Lung (tissue), 12 donors: ENCODE measurements around the gene ZNF121. TPM values are rescaled to one million over a fixed set of nuclear protein-coding genes. Genes with fewer than 3 reads are reported as not detected.

Source experiments
- ATAC-seq: fragments of 200-7000 bp; cut with Tn5 transposase; one replicate; pipeline ENCODE4 v1.9.1; 2020; ENCODE audit warnings: moderate number of reproducible peaks; ENCODE audit not compliant: insufficient read depth, low FRiP score
- DNase-seq, 3 donors: peaks; one replicate each; pipeline ENCODE4 v3.0.0-alpha.2; 2013 to 2017
- H3K27ac ChIP-seq, 2 donors: one replicate each; pipeline ENCODE4 v1.5.1; 2013; ENCODE audit warnings: mild to moderate bottlenecking in 2 of 2, moderate library complexity in 2 of 2, control low read depth in 1 of 2, inconsistent platforms in 1 of 2, low read depth in 1 of 2, low read length in 1 of 2
- H3K27me3 ChIP-seq, 3 donors: one replicate each; pipeline ENCODE4 v1.5.1; 2013; ENCODE audit warnings: low read length in 2 of 3; ENCODE audit not compliant: control insufficient read depth in 3 of 3, insufficient read depth in 3 of 3
- H3K36me3 ChIP-seq, 4 donors: one replicate each; pipeline ENCODE4 v1.5.1; 2013; ENCODE audit warnings: low read length in 4 of 4, mild to moderate bottlenecking in 1 of 4, moderate library complexity in 1 of 4; ENCODE audit not compliant: control insufficient read depth in 4 of 4, insufficient read depth in 4 of 4
- H3K4me1 ChIP-seq, 5 donors: one replicate each; pipeline ENCODE4 v1.5.1; 2013; ENCODE audit warnings: low read length in 5 of 5, mild to moderate bottlenecking in 2 of 5, moderate library complexity in 1 of 5; ENCODE audit not compliant: control insufficient read depth in 5 of 5, insufficient read depth in 5 of 5
- H3K4me3 ChIP-seq: one replicate; pipeline ENCODE4 v1.5.1; 2013; ENCODE audit warnings: mild to moderate bottlenecking, control low read depth, moderate library complexity
- H3K9ac ChIP-seq, 2 donors: one replicate each; pipeline ENCODE4 v1.5.1; 2013; ENCODE audit warnings: low read length in 2 of 2, control low read depth in 1 of 2; ENCODE audit not compliant: insufficient read depth in 1 of 2
- H3K9me3 ChIP-seq, 4 donors: one replicate each; pipeline ENCODE4 v1.5.1; 2013; ENCODE audit warnings: low read length in 3 of 4, mild to moderate bottlenecking in 1 of 4, moderate library complexity in 1 of 4; ENCODE audit not compliant: control insufficient read depth in 4 of 4, insufficient read depth in 3 of 4
- CTCF ChIP-seq: IDR thresholded peaks from 2 replicates; pipeline ENCODE4 v1.5.1; 2012; ENCODE audit warnings: mild to moderate bottlenecking; ENCODE audit errors: control extremely low read depth, extremely low read depth
- WGBS, 2 donors: extraction: QIAGEN DNeasy Blood & Tissue Kit; methylation state at CpG; one replicate each; pipeline ENCODE4 v1.1.7; 2013; 5-methylcytosine and 5-hydroxymethylcytosine counted together
- polyA plus RNA-seq, 2 donors: library from polyadenylated mRNA; stranded (reverse); fragments of 200-250 nt; gene quantifications; one replicate each; pipeline ENCODE4 v1.2.1, GENCODE V29; 2013
- total RNA-seq, 2 donors: library from RNA; depleted of rRNA in 1 of 2; stranded (reverse); fragments of >200 nt in 1 of 2; gene quantifications; one replicate each; pipeline ENCODE4 v1.2.1, GENCODE V29; 2014 to 2021
- donor health status: control.
- donor health status: control.
- donor health status: Bipolar disorder and iron deficiency.
- donor health status: healthy.
- donor health status: DM: yes; HTN: yes; CAD: no.

Gene ZNF121
- total and polyA plus RNA-seq, 4 donors = 4.7 to 49.3 (median 17.6) TPM

- no peak overlapping the region for H3K4me3 ChIP-seq
- H3K9ac ChIP-seq = no peak overlapping the region
- ATAC-seq = no peak
- H3K4me1 ChIP-seq = no peaks in the 10 kb centered on the region
- no peak overlapping the region for H3K27ac ChIP-seq
- H3K36me3 ChIP-seq = peaks cover 8 to 49% (median 39%) of the 10 kb centered on the region in 4 donors
- no peak for DNase-seq
- peaks cover 0 to 2% (median 0%) of the 10 kb centered on the region in 3 donors for H3K27me3 ChIP-seq
- no peak for TF ChIP-seq CTCF
- 95 to 98% methylated on average over 1 of the region's 1 CpG for WGBS, 2 donors
- peaks cover 19 to 60% (median 54%) of the 10 kb centered on the region in 4 donors for H3K9me3 ChIP-seq
Measured at GRCh38 chr19:9523885-9524474, 60.3 kb downstream of the ZNF121 start.

Other genes with a start within 250 kb of the ZNF121 start
- 10 to 100 TPM in 1 of 2 donors, 1 to 10 TPM in 1; 1.7 to 11.5 TPM for gene ZNF177, start 221.5 kb downstream of the ZNF121 start, total RNA-seq
- 1 to 10 TPM in 1 of 2 donors, under 1 TPM in 1; 1.00 to 1.6 TPM for gene ZNF177, start 221.5 kb downstream of the ZNF121 start, polyA plus RNA-seq
- gene ZNF266, start 148.9 kb downstream of the ZNF121 start, total RNA-seq = 10 to 100 TPM; 22.2 to 33.8 TPM
- 10 to 100 TPM; 17.3 to 24.9 TPM for gene ZNF266, start 148.9 kb downstream of the ZNF121 start, polyA plus RNA-seq
- not detected for gene ZNF560, start 85.9 kb downstream of the ZNF121 start, total RNA-seq
- under 1 TPM; 0.05 to 0.24 TPM for gene ZNF560, start 85.9 kb downstream of the ZNF121 start, polyA plus RNA-seq
- gene ZNF426, start 45.9 kb downstream of the ZNF121 start, total RNA-seq = 10 to 100 TPM; 14.8 to 24.0 TPM
- gene ZNF426, start 45.9 kb downstream of the ZNF121 start, polyA plus RNA-seq = 1 to 10 TPM; 2.6 to 4.1 TPM
- gene ZNF561, start 36.7 kb upstream of the ZNF121 start, total RNA-seq = 10 to 100 TPM; 31.5 to 53.2 TPM
- gene ZNF561, start 36.7 kb upstream of the ZNF121 start, polyA plus RNA-seq = 10 to 100 TPM; 17.0 to 21.1 TPM
- 10 to 100 TPM; 26.8 to 45.9 TPM for gene ZNF562, start 90.6 kb upstream of the ZNF121 start, total RNA-seq
- gene ZNF562, start 90.6 kb upstream of the ZNF121 start, polyA plus RNA-seq = 1 to 10 TPM; 6.2 to 9.8 TPM
- 10 to 100 TPM; 10.5 to 30.9 TPM for gene ZNF846, start 184.2 kb upstream of the ZNF121 start, total RNA-seq
- gene ZNF846, start 184.2 kb upstream of the ZNF121 start, polyA plus RNA-seq = 1 to 10 TPM; 3.2 to 7.4 TPM
- gene FBXL12, start 234.6 kb upstream of the ZNF121 start, total RNA-seq = 10 to 100 TPM; 23.1 to 26.7 TPM
- 10 to 100 TPM; 18.8 to 27.0 TPM for gene FBXL12, start 234.6 kb upstream of the ZNF121 start, polyA plus RNA-seq
- gene UBL5, start 243.4 kb upstream of the ZNF121 start, total RNA-seq = 100 to 1,000 TPM; 102 to 262 TPM
- gene UBL5, start 243.4 kb upstream of the ZNF121 start, polyA plus RNA-seq = 1,000 to 10,000 TPM in 1 of 2 donors, 100 to 1,000 TPM in 1; 611 to 1,378 TPM